B cell (primary cell): ENCODE measurements around the gene UBXN10.

Experiments used
- CTCF ChIP-seq: fragments of 200-600 bp; IDR thresholded peaks from one replicate; pipeline ENCODE4 v1.8.0; 2022; ENCODE audit warnings: antibody characterized with exemption, mild to moderate bottlenecking
- EZH2 ChIP-seq: IDR thresholded peaks from 2 replicates; pipeline ENCODE4 v1.6.1; 2012; ENCODE audit warnings: borderline replicate concordance, low read depth, mild to moderate bottlenecking, moderate library complexity, low read length; ENCODE audit not compliant: insufficient read depth, poor library complexity, severe bottlenecking

GRCh38 chr1:20154301-20154831 lies 31.5 kb upstream of the UBXN10 start:
- no peak for TF ChIP-seq CTCF
- no peak for TF ChIP-seq EZH2
